Measurements from ENCODE around the gene TUBGCP5. TPM values are rescaled to one million over a fixed set of nuclear protein-coding genes. Genes with fewer than 3 reads are reported as not detected.

Gene TUBGCP5
- total and polyA plus RNA-seq, 7 donors, result 3.0 to 32.3 (median 18.1) TPM

- H3K4me1 ChIP-seq, result peaks cover 0 to 21% (median 12%) of the 10 kb centered on the region in 4 donors
- H3K27me3 ChIP-seq, result no peaks in the 10 kb centered on the region
- peak within 1 kb of the TSS; percentile 82 to 95 (median 90) for H3K4me3 ChIP-seq
- H3K27ac ChIP-seq, result peak within 1 kb of the TSS; percentile 81 to 87 (median 82)
- H3K36me3 ChIP-seq, result no peaks in the 10 kb centered on the region
- TF ChIP-seq EP300 (IDR thresholded peaks at IDR 0.05) (no peak), POLR2A (IDR thresholded peaks at IDR 0.05) (peak; percentile 10 to 20), POLR2AphosphoS5 (IDR thresholded peaks at IDR 0.05) (peak; percentile 17 to 69 (median 66)), CTCF (IDR thresholded peaks at IDR 0.05) (no peak)
- H3K9me3 ChIP-seq, result no peaks in the 10 kb centered on the region
- peak; percentile 93 for DNase-seq
- intact Hi-C loops (cut with DNase I), result loop anchor here (2.0 kb wide), 1 partner anchor 28 kb away; no protein-coding TSS in a partner anchor
- WGBS, 2 donors, result 1% methylated on average over 93 of the region's 93 CpGs
These were observed 58.9 kb downstream of the TUBGCP5 start, which contains the start of gene CYFIP1 for GRCh38 chr15:22980189-22981050. Gene CYFIP1, minus strand, starts transcription at chr15:22980368. Its CDS starts 33,083 bp downstream, at chr15:22947285.

GRCh38 chr15:22979238-22980188 is 59.9 kb downstream of the TUBGCP5 start:
- H3K4me3 ChIP-seq, result peak overlapping the region; percentile 82 to 95 (median 90)
- DNase-seq, result peak; percentile 72
- H3K4me1 ChIP-seq, result peaks cover 0 to 21% (median 12%) of the 10 kb centered on the region in 4 donors
- intact Hi-C loops (cut with DNase I), result loop anchor here (2.0 to 10.0 kb wide), 4 partner anchors 27 to 142 kb away; partner anchors contain the start of genes NIPA2 and TUBGCP5
- WGBS, 2 donors, result 1% methylated on average over 88 of the region's 88 CpGs
- H3K9me3 ChIP-seq, result no peaks in the 10 kb centered on the region
- TF ChIP-seq POLR2AphosphoS5 (IDR thresholded peaks at IDR 0.05) (peak in 1 of 4 donors; percentile 29), CTCF (IDR thresholded peaks at IDR 0.05) (no peak)
- H3K27ac ChIP-seq, result peak overlapping the region; percentile 81 to 87 (median 82)
- no peaks in the 10 kb centered on the region for H3K36me3 ChIP-seq
- H3K27me3 ChIP-seq, result no peaks in the 10 kb centered on the region

- intact Hi-C loops (cut with DNase I), result loop anchor here (5.0 to 10.0 kb wide), 3 partner anchors 36 to 141 kb away; partner anchors contain the start of genes NIPA2 and TUBGCP5
- Histone ChIP-seq H3K36me3 (no peaks in the 10 kb centered on the region), H3K4me3 (peak overlapping the region; percentile 82 to 95 (median 90)), H3K27me3 (no peaks in the 10 kb centered on the region), H3K27ac (peak overlapping the region; percentile 81 to 87 (median 82)), H3K4me1 (peaks cover 0 to 25% (median 12%) of the 10 kb centered on the region in 4 donors), H3K9me3 (no peaks in the 10 kb centered on the region)
- TF ChIP-seq POLR2A (IDR thresholded peaks at IDR 0.05), result no peak
- TF ChIP-seq CTCF (IDR thresholded peaks at IDR 0.05), result no peak
- no peak for TF ChIP-seq POLR2AphosphoS5 (IDR thresholded peaks at IDR 0.05)
- no peak for TF ChIP-seq EP300 (IDR thresholded peaks at IDR 0.05)
- WGBS, 2 donors, result 12 to 19% methylated on average over 22 of the region's 22 CpGs
- peak; percentile 55 for DNase-seq
These were observed 60.6 kb downstream of the TUBGCP5 start for GRCh38 chr15:22978691-22979237.

GRCh38 chr15:22974745-22975144 is 64.6 kb downstream of the TUBGCP5 start:
- no peak overlapping the region for H3K27ac ChIP-seq
- peak; percentile 64 for DNase-seq
- intact Hi-C loops (cut with DNase I), result loop anchor here (5.0 to 10.0 kb wide), 3 partner anchors 32 to 137 kb away; partner anchors contain the start of genes NIPA2 and TUBGCP5

More at GRCh38 chr15:22974745-22975144, 64.6 kb downstream of the TUBGCP5 start:
- Histone ChIP-seq H3K36me3 (no peaks in the 10 kb centered on the region), H3K9me3 (no peaks in the 10 kb centered on the region), H3K27me3 (no peaks in the 10 kb centered on the region), H3K4me3 (no peak overlapping the region), H3K4me1 (peaks cover 0 to 16% (median 12%) of the 10 kb centered on the region in 4 donors)
- TF ChIP-seq EP300 (IDR thresholded peaks at IDR 0.05) (no peak), POLR2A (IDR thresholded peaks at IDR 0.05) (no peak), CTCF (IDR thresholded peaks at IDR 0.05) (no peak)
- WGBS, 2 donors, result 62 to 72% methylated on average over 4 of the region's 4 CpGs

All from sigmoid colon (tissue), 7 donors.